GM06990 (cell line): ENCODE results near the gene ANXA8.

Source experiments
- DNase-seq: peaks from one replicate; pipeline ENCODE4 v3.0.0-alpha.2; 2011; ENCODE audit not compliant: insufficient read length; ENCODE audit errors: extremely low read depth
- H3K27me3 ChIP-seq: replicated peaks from 2 replicates; pipeline ENCODE4 v1.6.0; 2011; ENCODE audit warnings: low read length; ENCODE audit not compliant: control insufficient read depth, insufficient read depth
- H3K36me3 ChIP-seq: 2 replicates; pipeline ENCODE4 v1.5.1; 2011; ENCODE audit warnings: low read length; ENCODE audit not compliant: control insufficient read depth, insufficient read depth
- H3K4me3 ChIP-seq: replicated peaks from 2 replicates; pipeline ENCODE4 v1.5.1; 2011; ENCODE audit warnings: low read depth, mild to moderate bottlenecking, control low read depth, low read length
- TF ChIP-seq, protein P1 (sequence below): IDR thresholded peaks from 2 replicates; pipeline ENCODE4 v1.5.1; 2011; ENCODE audit warnings: low read length, control low read depth, mild to moderate bottlenecking, inconsistent platforms; ENCODE audit not compliant: insufficient read depth, poor library complexity, severe bottlenecking

The ANXA8 gene

DNA sequence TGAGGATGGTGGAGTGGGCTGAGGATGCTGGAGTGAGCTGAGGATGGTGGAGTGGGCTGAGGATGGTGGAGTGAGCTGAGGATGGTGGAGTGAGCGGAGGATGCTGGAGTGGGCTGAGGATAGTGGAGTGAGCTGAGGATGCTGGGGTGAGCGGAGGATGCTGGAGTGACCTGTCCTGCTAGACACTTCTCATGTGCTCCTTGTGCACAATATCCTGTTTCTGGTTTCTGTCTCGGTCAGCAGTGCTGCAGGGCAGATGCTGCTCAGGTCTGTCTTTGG, 29.2 kb downstream of the ANXA8 start:
- TF ChIP-seq, protein P1, sequence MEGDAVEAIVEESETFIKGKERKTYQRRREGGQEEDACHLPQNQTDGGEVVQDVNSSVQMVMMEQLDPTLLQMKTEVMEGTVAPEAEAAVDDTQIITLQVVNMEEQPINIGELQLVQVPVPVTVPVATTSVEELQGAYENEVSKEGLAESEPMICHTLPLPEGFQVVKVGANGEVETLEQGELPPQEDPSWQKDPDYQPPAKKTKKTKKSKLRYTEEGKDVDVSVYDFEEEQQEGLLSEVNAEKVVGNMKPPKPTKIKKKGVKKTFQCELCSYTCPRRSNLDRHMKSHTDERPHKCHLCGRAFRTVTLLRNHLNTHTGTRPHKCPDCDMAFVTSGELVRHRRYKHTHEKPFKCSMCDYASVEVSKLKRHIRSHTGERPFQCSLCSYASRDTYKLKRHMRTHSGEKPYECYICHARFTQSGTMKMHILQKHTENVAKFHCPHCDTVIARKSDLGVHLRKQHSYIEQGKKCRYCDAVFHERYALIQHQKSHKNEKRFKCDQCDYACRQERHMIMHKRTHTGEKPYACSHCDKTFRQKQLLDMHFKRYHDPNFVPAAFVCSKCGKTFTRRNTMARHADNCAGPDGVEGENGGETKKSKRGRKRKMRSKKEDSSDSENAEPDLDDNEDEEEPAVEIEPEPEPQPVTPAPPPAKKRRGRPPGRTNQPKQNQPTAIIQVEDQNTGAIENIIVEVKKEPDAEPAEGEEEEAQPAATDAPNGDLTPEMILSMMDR = no peak
- DNase-seq = no peak
- Histone ChIP-seq H3K4me3 (no peak overlapping the region), H3K27me3 (peaks cover 1% of the 10 kb centered on the region; the same call in 1 of the 2 replicates), H3K36me3 (no peaks in the 10 kb centered on the region)

- Histone ChIP-seq H3K4me3 (no peak overlapping the region), H3K27me3 (peaks cover 1% of the 10 kb centered on the region; the same call in 1 of the 2 replicates), H3K36me3 (no peaks in the 10 kb centered on the region)
- no peak for DNase-seq
- TF ChIP-seq, protein P1 = no peak
Observed at GRCh38 chr10:47454008-47454779, 29.7 kb downstream of the ANXA8 start.

GRCh38 chr10:47453141-47454007, 30.5 kb downstream of the ANXA8 start:
- H3K36me3 ChIP-seq = no peaks in the 10 kb centered on the region
- no peak overlapping the region for H3K4me3 ChIP-seq
- DNase-seq = no peak
- H3K27me3 ChIP-seq = peaks cover 1% of the 10 kb centered on the region; the same call in 1 of the 2 replicates
- TF ChIP-seq, protein P1 = no peak

DNA sequence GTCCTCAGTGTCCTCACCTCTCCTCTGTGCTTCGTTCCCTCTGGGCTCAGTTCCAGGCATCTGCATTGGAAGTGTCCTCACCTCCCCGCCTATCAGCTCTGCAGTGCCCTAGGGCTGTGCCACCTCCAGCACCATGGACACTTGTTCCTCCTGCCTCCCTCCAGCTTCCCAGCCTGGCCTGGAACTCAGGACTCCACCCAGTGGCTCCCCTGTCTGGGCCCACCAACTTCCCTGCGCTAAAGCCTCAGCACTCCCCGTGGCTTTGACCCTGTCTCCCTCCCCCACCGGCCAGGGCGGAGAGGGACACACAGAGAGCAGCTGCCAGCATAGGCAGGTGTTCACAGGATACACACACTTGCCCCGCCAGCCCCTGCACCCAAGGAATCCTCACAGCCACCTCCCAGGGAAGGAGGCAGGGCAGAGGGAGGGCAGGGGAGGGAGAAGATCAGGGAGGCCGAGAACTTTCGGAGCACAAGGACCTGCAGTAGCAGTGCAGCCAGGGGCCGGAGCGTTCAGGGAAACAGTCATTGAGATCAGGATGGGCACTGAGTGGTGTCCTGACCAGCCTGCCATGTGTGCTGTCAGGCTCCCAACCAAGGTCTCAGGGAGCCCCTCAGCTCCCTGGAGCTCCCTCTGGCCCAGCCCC, 31.3 kb downstream of the ANXA8 start:
- TF ChIP-seq, protein P1 = no peak
- H3K36me3 ChIP-seq = no peaks in the 10 kb centered on the region
- H3K4me3 ChIP-seq = no peak overlapping the region
- DNase-seq = no peak
- peaks cover 1% of the 10 kb centered on the region; the same call in 1 of the 2 replicates for H3K27me3 ChIP-seq

DNA sequence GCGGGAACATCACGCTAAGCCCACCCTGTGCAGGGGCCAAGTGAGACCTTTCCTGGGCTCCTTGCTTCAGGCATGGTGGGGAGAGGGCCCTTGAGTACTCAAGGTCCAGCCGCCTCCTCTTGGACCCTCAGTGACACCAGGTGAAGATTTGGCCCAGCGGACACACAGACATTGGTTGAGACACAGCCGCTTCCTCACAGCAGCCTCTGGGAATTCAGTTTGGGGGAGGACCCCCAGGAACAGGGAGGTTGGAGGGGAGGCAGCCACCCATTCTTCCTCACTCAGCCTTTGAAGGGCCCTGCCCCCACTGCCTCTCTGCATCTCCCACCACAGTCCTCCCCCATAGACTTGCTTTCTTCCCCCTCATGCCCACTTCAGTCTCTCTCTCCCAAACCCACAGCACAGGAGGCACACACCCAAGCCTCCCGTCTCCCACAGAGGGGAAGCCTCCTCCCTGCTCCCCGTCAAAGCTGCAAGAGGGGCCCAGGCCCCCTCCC, 31.9 kb downstream of the ANXA8 start:
- H3K27me3 ChIP-seq = peaks cover 1% of the 10 kb centered on the region; the same call in 1 of the 2 replicates
- TF ChIP-seq, protein P1 = no peak
- H3K36me3 ChIP-seq = no peaks in the 10 kb centered on the region
- no peak overlapping the region for H3K4me3 ChIP-seq
- DNase-seq = no peak
